ENCODE measurements around the gene VDAC2.

Gene VDAC2

GRCh38 chr10:75191821-75192568 lies 18.6 kb upstream of the VDAC2 start:
- TF ChIP-seq, protein P1, sequence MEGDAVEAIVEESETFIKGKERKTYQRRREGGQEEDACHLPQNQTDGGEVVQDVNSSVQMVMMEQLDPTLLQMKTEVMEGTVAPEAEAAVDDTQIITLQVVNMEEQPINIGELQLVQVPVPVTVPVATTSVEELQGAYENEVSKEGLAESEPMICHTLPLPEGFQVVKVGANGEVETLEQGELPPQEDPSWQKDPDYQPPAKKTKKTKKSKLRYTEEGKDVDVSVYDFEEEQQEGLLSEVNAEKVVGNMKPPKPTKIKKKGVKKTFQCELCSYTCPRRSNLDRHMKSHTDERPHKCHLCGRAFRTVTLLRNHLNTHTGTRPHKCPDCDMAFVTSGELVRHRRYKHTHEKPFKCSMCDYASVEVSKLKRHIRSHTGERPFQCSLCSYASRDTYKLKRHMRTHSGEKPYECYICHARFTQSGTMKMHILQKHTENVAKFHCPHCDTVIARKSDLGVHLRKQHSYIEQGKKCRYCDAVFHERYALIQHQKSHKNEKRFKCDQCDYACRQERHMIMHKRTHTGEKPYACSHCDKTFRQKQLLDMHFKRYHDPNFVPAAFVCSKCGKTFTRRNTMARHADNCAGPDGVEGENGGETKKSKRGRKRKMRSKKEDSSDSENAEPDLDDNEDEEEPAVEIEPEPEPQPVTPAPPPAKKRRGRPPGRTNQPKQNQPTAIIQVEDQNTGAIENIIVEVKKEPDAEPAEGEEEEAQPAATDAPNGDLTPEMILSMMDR (IDR thresholded peaks at IDR 0.05) = no peak

DNA sequence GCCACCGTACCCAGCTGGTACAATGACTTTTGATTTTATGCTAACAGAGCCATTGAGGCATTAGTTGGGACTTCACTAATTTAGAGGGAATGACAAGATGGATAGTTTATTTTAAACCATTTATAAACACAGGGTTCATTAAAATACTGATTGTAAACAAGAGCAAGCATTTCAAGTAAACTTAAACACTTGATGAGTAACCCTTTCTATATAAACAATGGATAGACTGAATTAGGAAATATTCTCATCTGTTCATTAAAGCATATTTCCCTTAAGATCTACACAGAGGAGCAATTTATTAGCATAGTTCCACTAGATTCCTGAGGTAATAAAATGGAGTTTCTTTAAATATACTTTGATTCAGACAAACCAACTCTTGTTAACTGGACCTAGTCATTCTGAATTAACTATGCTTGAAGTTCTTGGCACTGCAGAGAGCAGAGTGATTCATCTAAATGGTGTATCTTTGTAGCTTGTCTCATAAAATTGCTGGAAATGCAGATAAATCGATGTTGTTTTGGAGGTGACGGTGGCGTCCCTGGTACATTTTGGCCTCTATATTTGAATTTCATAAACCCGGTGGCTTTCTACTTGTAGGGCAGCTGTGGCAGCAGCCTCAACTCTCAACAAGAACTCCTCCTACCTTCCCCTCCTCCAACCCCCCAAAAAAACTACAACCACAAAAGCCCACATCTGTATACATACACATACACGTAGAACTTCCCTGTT lies 15.4 kb upstream of the VDAC2 start:
- TF ChIP-seq, protein P1 (IDR thresholded peaks at IDR 0.05) = no peak

DNA sequence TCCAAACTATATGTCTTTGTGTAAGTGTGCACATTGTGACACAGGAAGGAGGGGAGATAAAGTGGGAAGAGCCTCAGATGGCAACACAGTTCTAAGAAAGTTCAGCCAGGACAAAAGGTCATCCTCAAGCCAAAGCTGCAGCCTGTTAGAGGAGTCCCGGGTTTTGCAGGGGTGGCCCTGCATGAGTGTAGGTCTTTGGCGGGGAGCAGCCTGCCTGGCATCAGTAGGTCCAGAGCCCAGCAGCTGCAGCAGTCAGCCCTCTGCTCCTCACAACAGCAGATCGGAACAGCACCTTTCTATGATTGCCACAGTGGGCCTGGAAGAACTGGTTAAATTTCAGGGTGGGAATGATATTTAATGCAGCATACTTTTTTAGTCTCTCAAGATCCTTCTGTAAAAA lies 13.5 kb upstream of the VDAC2 start:
- TF ChIP-seq, protein P1 (IDR thresholded peaks at IDR 0.05) = no peak

- TF ChIP-seq, protein P1 (IDR thresholded peaks at IDR 0.05) = no peak
These were observed 12.7 kb upstream of the VDAC2 start for GRCh38 chr10:75197906-75198305.

DNA sequence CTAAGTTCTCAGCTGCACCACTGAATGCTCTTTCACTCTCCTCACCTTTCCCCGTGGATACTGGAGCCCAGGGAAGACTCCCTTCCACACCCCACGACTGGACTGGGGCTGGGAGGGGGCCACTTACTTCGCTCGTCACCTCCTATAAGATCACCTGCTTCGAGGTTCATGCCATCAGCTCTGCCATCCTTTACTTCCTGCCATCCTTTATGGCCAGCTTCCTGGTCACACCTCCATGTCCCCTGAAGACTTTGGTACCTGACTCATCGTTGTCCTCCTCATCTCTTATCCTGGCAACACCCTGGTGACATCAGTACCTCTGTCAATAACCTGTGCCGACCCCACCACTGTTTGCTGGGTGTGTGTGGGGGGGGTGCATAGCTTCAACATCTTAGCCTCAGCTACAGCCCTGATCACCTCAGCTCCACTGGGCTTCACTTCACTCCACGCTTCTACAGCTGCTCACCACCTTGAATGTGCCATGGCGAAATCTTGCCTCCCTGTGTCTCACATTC lies 8.7 kb upstream of the VDAC2 start:
- TF ChIP-seq, protein P1 (IDR thresholded peaks at IDR 0.05) = no peak

- TF ChIP-seq, protein P1 (IDR thresholded peaks at IDR 0.05) = no peak
These were observed 8.1 kb upstream of the VDAC2 start for GRCh38 chr10:75202321-75203045.

GRCh38 chr10:75203724-75204123 lies 6.9 kb upstream of the VDAC2 start:
- TF ChIP-seq, protein P1 (IDR thresholded peaks at IDR 0.05) = no peak
